Endothelial cell of umbilical vein (primary cell): Measurements from ENCODE around the gene DOCK6. TPM values are rescaled to one million over a fixed set of nuclear protein-coding genes. Genes with fewer than 3 reads are reported as not detected.

Source experiments
- BruUV-seq: library from RNA; stranded (reverse); fragments of 400-500 nt; replicated peaks from 2 replicates; lab custom pipeline; 2021; lab: Mats Ljungman, UMichigan
- CTCF ChIA-PET: fragments of 300-600, 350-600 bp; sonication (Branson Sonifier 250); formaldehyde crosslinking; loops from one replicate; lab custom pipeline; 2021; ENCODE audit warnings: antibody characterized with exemption, inconsistent platforms; lab: Charles Lee
- POLR2A ChIA-PET: fragments of 300-600, 350-600 bp; sonication (Branson Sonifier 250); formaldehyde crosslinking; loops from one replicate; lab custom pipeline; 2021; ENCODE audit warnings: antibody characterized with exemption, inconsistent platforms; lab: Charles Lee
- DNase-seq: peaks from one replicate; pipeline ENCODE4 v3.0.0-alpha.2; 2011; ENCODE audit warnings: low read depth, low spot score
- FAIRE-seq: peaks from 2 replicates; lab custom pipeline; 2011; peaks lifted over from hg19 to GRCh38; lab: Jason Lieb, UNC
- H2AFZ ChIP-seq: 2 replicates; pipeline ENCODE4 v1.6.0; 2012; ENCODE audit warnings: low read depth, low read length, control low read depth, inconsistent platforms
- H3K27ac ChIP-seq: 2 replicates; pipeline ENCODE4 v1.5.1; 2011; ENCODE audit warnings: low read depth, mild to moderate bottlenecking, control low read depth, low read length, moderate library complexity; ENCODE audit not compliant: insufficient read depth
- H3K27me3 ChIP-seq, 2 experiments: 2 replicates each; pipeline versions ENCODE4 v1.6.0 to v1.6.1; 2011; ENCODE audit warnings: low read length in 2 of 2, mixed read lengths in 1 of 2; ENCODE audit not compliant: control insufficient read depth in 2 of 2, insufficient read depth in 2 of 2
- H3K36me3 ChIP-seq, 2 experiments: 2 replicates in 1 of 2; 3 replicates in 1 of 2; pipeline ENCODE4 v1.5.1; 2011; ENCODE audit warnings: low read length in 2 of 2, mild to moderate bottlenecking in 1 of 2, moderate library complexity in 1 of 2; ENCODE audit not compliant: control insufficient read depth in 2 of 2, insufficient read depth in 2 of 2; ENCODE audit errors: extremely low read depth in 1 of 2
- H3K4me1 ChIP-seq: 3 replicates; pipeline ENCODE4 v1.5.1; 2011; ENCODE audit warnings: mild to moderate bottlenecking, low read length; ENCODE audit not compliant: control insufficient read depth, insufficient read depth; ENCODE audit errors: extremely low read depth
- H3K4me2 ChIP-seq: 2 replicates; pipeline ENCODE4 v1.6.1; 2011; ENCODE audit warnings: low read length, control low read depth, mixed read lengths; ENCODE audit not compliant: insufficient read depth
- H3K4me3 ChIP-seq, 3 experiments: fragments of 200-600 bp in 1 of 3; sonication (generic), shearing (Covaris generic) in 1 of 3; replicated peaks in 1 of 3; 2 replicates each; pipeline ENCODE4 v1.5.1; 2011 to 2016; ENCODE audit warnings: control low read depth in 3 of 3, low read length in 3 of 3, mild to moderate bottlenecking in 2 of 3, inconsistent platforms in 1 of 3, low read depth in 1 of 3, moderate library complexity in 1 of 3; ENCODE audit not compliant: insufficient read depth in 1 of 3
- H3K79me2 ChIP-seq: 2 replicates; pipeline ENCODE4 v1.6.0; 2012; ENCODE audit warnings: low read length, inconsistent platforms; ENCODE audit not compliant: control insufficient read depth, insufficient read depth
- H3K9ac ChIP-seq: replicated peaks from 2 replicates; pipeline ENCODE3; 2011; ENCODE audit warnings: low read length, control low read depth; ENCODE audit not compliant: insufficient read depth; ENCODE audit errors: extremely low read depth
- H3K9me1 ChIP-seq: replicated peaks from 3 replicates; pipeline ENCODE4 v1.6.0; 2011; ENCODE audit warnings: mild to moderate bottlenecking, low read length; ENCODE audit not compliant: control insufficient read depth, insufficient read depth; ENCODE audit errors: extremely low read depth
- H3K9me3 ChIP-seq: replicated peaks from 2 replicates; pipeline ENCODE4 v1.5.1; 2012; ENCODE audit warnings: low read length, inconsistent platforms; ENCODE audit not compliant: control insufficient read depth, insufficient read depth
- H4K20me1 ChIP-seq: replicated peaks from 2 replicates; pipeline ENCODE3; 2011; ENCODE audit warnings: mild to moderate bottlenecking, low read length; ENCODE audit not compliant: control insufficient read depth, insufficient read depth; ENCODE audit errors: extremely low read depth
- EZH2 ChIP-seq: IDR thresholded peaks from 2 replicates; pipeline ENCODE4 v1.6.1; 2012; ENCODE audit warnings: borderline replicate concordance, low read depth, mild to moderate bottlenecking, moderate library complexity, low read length, inconsistent platforms; ENCODE audit not compliant: severe bottlenecking
- FOS ChIP-seq: IDR thresholded peaks from 2 replicates; pipeline ENCODE4 v1.6.1; 2011; ENCODE audit warnings: mild to moderate bottlenecking, low read length, moderate library complexity, borderline replicate concordance; ENCODE audit not compliant: insufficient read depth
- GATA2 ChIP-seq: IDR thresholded peaks from 2 replicates; pipeline ENCODE4 v1.7.0; 2011; ENCODE audit warnings: low read depth, mild to moderate bottlenecking, moderate library complexity, mixed read lengths, low read length; ENCODE audit not compliant: insufficient read length, insufficient read depth
- JUN ChIP-seq: IDR thresholded peaks from 2 replicates; pipeline ENCODE4 v1.6.1; 2011; ENCODE audit warnings: borderline replicate concordance, low read depth; ENCODE audit not compliant: insufficient read length, insufficient read depth
- MYC ChIP-seq: IDR thresholded peaks from one replicate; pipeline ENCODE4 v1.6.1; 2011; ENCODE audit warnings: mild to moderate bottlenecking, low read depth, low read length
- POLR2A ChIP-seq: IDR thresholded peaks from 2 replicates; pipeline ENCODE4 v1.6.1; 2012; ENCODE audit warnings: low read depth, mild to moderate bottlenecking, control low read depth, low read length
- POLR2AphosphoS5 ChIP-seq: IDR thresholded peaks from 2 replicates; pipeline ENCODE4 v1.6.1; 2012; ENCODE audit warnings: low read depth, mild to moderate bottlenecking, control low read depth, low read length, moderate library complexity; ENCODE audit not compliant: insufficient read depth
- dilution Hi-C: fragments of 300-500 bp; cut with MboI; formaldehyde crosslinking; loops from one replicate; pipeline ENCODE4 v1.15.0; 2019; ENCODE audit warnings: low sequenced_read_pairs; ENCODE audit not compliant: extremely low pct_ligation_motif_present
- intact Hi-C: fragments of 100-400 bp; cut with micrococcal nuclease; formaldehyde crosslinking; loops from one replicate; pipeline ENCODE4 v1.10.0; 2022
- polyA plus RNA-seq, 4 experiments: library from polyadenylated mRNA; depleted of rRNA in 3 of 4; stranded (reverse) in 3 of 4; unstranded in 1 of 4; fragments of >200 nt; gene quantifications; 2 replicates each; pipeline versions ENCODE4 v1.2.1 to v1.2.3, GENCODE V29; 2011 to 2012; ENCODE audit warnings: missing spikeins in 1 of 4
- total RNA-seq: library from RNA; stranded (reverse); gene quantifications from 2 replicates; pipeline ENCODE4 v1.2.3, GENCODE V29; 2021
- TF ChIP-seq, protein P1 (sequence below): IDR thresholded peaks from 2 replicates; pipeline ENCODE4 v1.6.1; 2011; ENCODE audit not compliant: insufficient read depth, insufficient read length
- TF ChIP-seq, protein P2 (sequence below), 2 donors: IDR thresholded peaks; 1 replicate in 1 of 2; 2 replicates in 1 of 2; pipeline ENCODE4 v1.5.1; 2011; ENCODE audit warnings: low read length in 2 of 2, mild to moderate bottlenecking in 2 of 2, moderate library complexity in 2 of 2, control low read depth in 1 of 2, inconsistent platforms in 1 of 2, low read depth in 1 of 2; ENCODE audit not compliant: insufficient read depth in 1 of 2; ENCODE audit errors: extremely low read depth in 1 of 2

The DOCK6 gene
- total and polyA plus RNA-seq, 2 donors (not counting 3 experiments of a cell fraction or from before 2014, with no cell fraction given), result 126 to 334 TPM

DNA sequence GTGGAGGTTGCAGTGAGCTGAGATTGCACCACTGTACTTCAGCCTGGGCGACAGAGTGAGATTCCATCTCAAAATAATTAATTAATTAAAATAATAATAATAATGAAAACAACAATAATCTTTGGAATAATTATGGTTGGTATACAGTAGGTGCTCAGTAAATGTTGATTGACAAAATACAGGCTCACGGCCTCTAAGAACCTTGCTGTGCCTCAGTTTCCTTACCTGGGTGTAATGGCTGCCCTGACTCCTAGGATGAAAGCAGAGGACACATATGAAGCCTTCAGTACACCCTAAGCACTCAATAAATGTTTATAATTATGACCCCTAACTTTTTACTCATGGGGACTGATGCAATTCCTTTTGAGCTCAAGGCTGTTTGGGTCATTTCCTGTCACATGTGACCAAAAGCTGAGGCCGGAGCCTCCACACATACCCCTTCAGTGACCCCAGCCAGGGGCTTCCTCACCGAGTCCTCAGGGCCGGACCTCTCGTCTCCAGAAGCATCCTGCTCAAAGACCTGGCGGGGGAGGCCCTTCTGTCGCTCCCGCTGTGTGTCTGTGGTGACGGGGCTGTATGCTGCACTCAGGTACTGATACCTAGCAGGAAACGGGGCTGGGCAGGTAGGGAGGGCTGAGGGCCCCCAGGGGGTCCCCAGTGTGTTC lies 10.5 kb downstream of the DOCK6 start:
- H3K9me3 ChIP-seq, result no peaks in the 10 kb centered on the region
- intact Hi-C loops (no loop called here), dilution Hi-C loops (no loop called here)
- peaks cover 22% of the 10 kb centered on the region for H3K79me2 ChIP-seq
- no peaks in the 10 kb centered on the region for H3K27me3 ChIP-seq
- H2AFZ ChIP-seq, result no peak overlapping the region
- no TSS peak for BruUV-seq
- H3K4me2 ChIP-seq, result no peak overlapping the region
- peak; percentile 46 for FAIRE-seq
- CTCF ChIA-PET, result interaction anchor here (1.8 kb wide), 2 partner anchors 8 to 35 kb away, joined by 5 to 7 read pairs; no protein-coding TSS in a partner anchor
- POLR2A ChIA-PET, result no interaction called here
- H4K20me1 ChIP-seq, result no peaks in the 10 kb centered on the region
- TF ChIP-seq GATA2, result no peak
- TF ChIP-seq MYC, result no peak
- TF ChIP-seq FOS, result no peak
- TF ChIP-seq, protein P1, sequence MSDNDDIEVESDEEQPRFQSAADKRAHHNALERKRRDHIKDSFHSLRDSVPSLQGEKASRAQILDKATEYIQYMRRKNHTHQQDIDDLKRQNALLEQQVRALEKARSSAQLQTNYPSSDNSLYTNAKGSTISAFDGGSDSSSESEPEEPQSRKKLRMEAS, result no peak
- no peak for TF ChIP-seq JUN
- no peak for TF ChIP-seq POLR2AphosphoS5
- no peak for TF ChIP-seq POLR2A
- TF ChIP-seq, protein P2, sequence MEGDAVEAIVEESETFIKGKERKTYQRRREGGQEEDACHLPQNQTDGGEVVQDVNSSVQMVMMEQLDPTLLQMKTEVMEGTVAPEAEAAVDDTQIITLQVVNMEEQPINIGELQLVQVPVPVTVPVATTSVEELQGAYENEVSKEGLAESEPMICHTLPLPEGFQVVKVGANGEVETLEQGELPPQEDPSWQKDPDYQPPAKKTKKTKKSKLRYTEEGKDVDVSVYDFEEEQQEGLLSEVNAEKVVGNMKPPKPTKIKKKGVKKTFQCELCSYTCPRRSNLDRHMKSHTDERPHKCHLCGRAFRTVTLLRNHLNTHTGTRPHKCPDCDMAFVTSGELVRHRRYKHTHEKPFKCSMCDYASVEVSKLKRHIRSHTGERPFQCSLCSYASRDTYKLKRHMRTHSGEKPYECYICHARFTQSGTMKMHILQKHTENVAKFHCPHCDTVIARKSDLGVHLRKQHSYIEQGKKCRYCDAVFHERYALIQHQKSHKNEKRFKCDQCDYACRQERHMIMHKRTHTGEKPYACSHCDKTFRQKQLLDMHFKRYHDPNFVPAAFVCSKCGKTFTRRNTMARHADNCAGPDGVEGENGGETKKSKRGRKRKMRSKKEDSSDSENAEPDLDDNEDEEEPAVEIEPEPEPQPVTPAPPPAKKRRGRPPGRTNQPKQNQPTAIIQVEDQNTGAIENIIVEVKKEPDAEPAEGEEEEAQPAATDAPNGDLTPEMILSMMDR (IDR thresholded peaks at IDR 0.05; ENCODE audit: extremely low read depth in 1 of 2, insufficient read depth in 1 of 2, low read depth in 1 of 2, low read length in 2 of 2), result no peak
- TF ChIP-seq EZH2, result no peak
- no peak for DNase-seq
- no peak overlapping the region for H3K27ac ChIP-seq
- H3K4me1 ChIP-seq, result peaks cover 32% of the 10 kb centered on the region
- no peak overlapping the region for H3K9ac ChIP-seq
- peaks cover 13 to 31% of the 10 kb centered on the region in 2 experiments for H3K36me3 ChIP-seq
- no peak overlapping the region for H3K4me3 ChIP-seq
- H3K9me1 ChIP-seq, result no peaks in the 10 kb centered on the region
